ENCODE results near the gene ENAH. TPM values are rescaled to one million over a fixed set of nuclear protein-coding genes. Genes with fewer than 3 reads are reported as not detected.
A peak's percentile ranks its signal among the peaks of the same experiment; 100 is the strongest.

The ENAH gene
- total and polyA plus RNA-seq, 10 donors = 5.1 to 98.1 (median 44.8) TPM

GRCh38 chr1:225522588-225523262, 130.2 kb downstream of the ENAH start:
- Histone ChIP-seq H3K27me3 (replicated peaks in 1 of 7) (no peaks in the 10 kb centered on the region), H3K36me3 (peaks cover 0 to 4% (median 0%) of the 10 kb centered on the region in 6 donors), H3K27ac (no peak overlapping the region), H3K4me3 (no peak overlapping the region), H3K9me3 (no peaks in the 10 kb centered on the region), H3K4me1 (no peaks in the 10 kb centered on the region)
- 58 to 77% (median 70%) methylated on average over 1 of the region's 1 CpG for WGBS, 5 donors
- intact Hi-C loops (cut with DNase I; ENCODE audit: low total_unique reads) = no loop called here
- TF ChIP-seq POLR2A (IDR thresholded peaks at IDR 0.05) (no peak), POLR2AphosphoS5 (IDR thresholded peaks at IDR 0.05) (no peak), CTCF (IDR thresholded peaks at IDR 0.05 in 8 of 11, conservative IDR thresholded peaks at IDR 0.05 in 3 of 11) (no peak)
- no peak for DNase-seq

GRCh38 chr1:225520587-225521227, 132.2 kb downstream of the ENAH start:
- H3K27me3 ChIP-seq (replicated peaks in 1 of 7) = no peaks in the 10 kb centered on the region
- H3K4me3 ChIP-seq = no peak overlapping the region
- H3K4me1 ChIP-seq = no peaks in the 10 kb centered on the region
- intact Hi-C loops (cut with DNase I; ENCODE audit: low total_unique reads) = no loop called here
- H3K27ac ChIP-seq = no peak overlapping the region
- TF ChIP-seq POLR2AphosphoS5 (IDR thresholded peaks at IDR 0.05) = no peak
- TF ChIP-seq POLR2A (IDR thresholded peaks at IDR 0.05) = no peak
- no peak for TF ChIP-seq CTCF (IDR thresholded peaks at IDR 0.05 in 8 of 11, conservative IDR thresholded peaks at IDR 0.05 in 3 of 11)
- 93 to 95% (median 94%) methylated on average over 6 to 7 of the region's 7 CpGs for WGBS, 5 donors
- peaks cover 0 to 8% (median 0%) of the 10 kb centered on the region in 6 donors for H3K36me3 ChIP-seq
- no peaks in the 10 kb centered on the region for H3K9me3 ChIP-seq
- DNase-seq = no peak

GRCh38 chr1:225519166-225519863, 133.6 kb downstream of the ENAH start:
- intact Hi-C loops (cut with DNase I; ENCODE audit: low total_unique reads) = no loop called here
- no peak for TF ChIP-seq CTCF (IDR thresholded peaks at IDR 0.05 in 8 of 11, conservative IDR thresholded peaks at IDR 0.05 in 3 of 11)
- TF ChIP-seq POLR2AphosphoS5 (IDR thresholded peaks at IDR 0.05) = peak in 1 of 3 donors; percentile 8

GRCh38 chr1:225517697-225518096, 135.2 kb downstream of the ENAH start:
- Histone ChIP-seq H3K27ac (no peak overlapping the region), H3K9me3 (no peaks in the 10 kb centered on the region), H3K4me1 (no peaks in the 10 kb centered on the region), H3K4me3 (no peak overlapping the region), H3K27me3 (replicated peaks in 1 of 7) (no peaks in the 10 kb centered on the region), H3K36me3 (peaks cover 0 to 12% (median 0%) of the 10 kb centered on the region in 6 donors)
- TF ChIP-seq POLR2A (IDR thresholded peaks at IDR 0.05) (no peak), POLR2AphosphoS5 (IDR thresholded peaks at IDR 0.05) (no peak), CTCF (IDR thresholded peaks at IDR 0.05 in 8 of 11, conservative IDR thresholded peaks at IDR 0.05 in 3 of 11) (no peak)
- whole genome bisulfite sequencing, 5 donors = 55 to 85% (median 72%) methylated on average over 8 of the region's 8 CpGs
- intact Hi-C loops (cut with DNase I; ENCODE audit: low total_unique reads) = no loop called here
- no peak for DNase-seq

More at GRCh38 chr1:225519166-225519863, 133.6 kb downstream of the ENAH start:
- no peaks in the 10 kb centered on the region for H3K4me1 ChIP-seq
- no peaks in the 10 kb centered on the region for H3K27me3 ChIP-seq (replicated peaks in 1 of 7)
- WGBS, 5 donors = 90 to 96% (median 92%) methylated on average over 19 of the region's 19 CpGs
- H3K36me3 ChIP-seq = peaks cover 0 to 8% (median 0%) of the 10 kb centered on the region in 6 donors
- no peak overlapping the region for H3K4me3 ChIP-seq
- H3K9me3 ChIP-seq = no peaks in the 10 kb centered on the region
- H3K27ac ChIP-seq = no peak overlapping the region
- DNase-seq = no peak
